HG03442 (cell line): ENCODE results near the gene CTAGE1.

ENCODE experiments used
- ATAC-seq: cut with Tn5 transposase; IDR thresholded peaks from one replicate; pipeline ENCODE4 v1.9.1; 2021; ENCODE audit warnings: mild to moderate bottlenecking, moderate library complexity; ENCODE audit not compliant: unreplicated experiment

Gene CTAGE1

GRCh38 chr18:22439447-22439846, 21.7 kb upstream of the CTAGE1 start:
- ATAC-seq: no peak

GRCh38 chr18:22436136-22436535, 18.4 kb upstream of the CTAGE1 start:
- no peak for ATAC-seq

GRCh38 chr18:22434973-22435608, 17.4 kb upstream of the CTAGE1 start:
- ATAC-seq: no peak

GRCh38 chr18:22433956-22434355, 16.2 kb upstream of the CTAGE1 start:
- no peak for ATAC-seq

GRCh38 chr18:22432657-22433137, 15.0 kb upstream of the CTAGE1 start:
- ATAC-seq: no peak

GRCh38 chr18:22429564-22429963, 11.8 kb upstream of the CTAGE1 start:
- ATAC-seq: no peak

- no peak for ATAC-seq
Measured at GRCh38 chr18:22428672-22429071, 11.0 kb upstream of the CTAGE1 start.

GRCh38 chr18:22427822-22428549, 10.3 kb upstream of the CTAGE1 start:
- no peak for ATAC-seq

- no peak for ATAC-seq
Measured at GRCh38 chr18:22424565-22424963, 6.8 kb upstream of the CTAGE1 start.

- ATAC-seq: no peak
Measured at GRCh38 chr18:22423878-22424564, 6.3 kb upstream of the CTAGE1 start.

- ATAC-seq: no peak
Measured at GRCh38 chr18:22422909-22423548, 5.3 kb upstream of the CTAGE1 start.

- ATAC-seq: no peak
Measured at GRCh38 chr18:22420652-22421051, 2.9 kb upstream of the CTAGE1 start.

- ATAC-seq: no peak
Measured at GRCh38 chr18:22412176-22412911, 5.4 kb downstream of the CTAGE1 start.

GRCh38 chr18:22411446-22411845, 6.3 kb downstream of the CTAGE1 start:
- ATAC-seq: no peak

GRCh38 chr18:22410126-22410525, 7.6 kb downstream of the CTAGE1 start:
- no peak for ATAC-seq

GRCh38 chr18:22409445-22409844, 8.3 kb downstream of the CTAGE1 start:
- ATAC-seq: no peak

- no peak for ATAC-seq
Measured at GRCh38 chr18:22408059-22408458, 9.7 kb downstream of the CTAGE1 start.

- ATAC-seq: no peak
Measured at GRCh38 chr18:22405142-22405541, 12.6 kb downstream of the CTAGE1 start.

GRCh38 chr18:22403950-22404349, 13.8 kb downstream of the CTAGE1 start:
- ATAC-seq: no peak

GRCh38 chr18:22399949-22400348, 17.8 kb downstream of the CTAGE1 start:
- ATAC-seq: no peak

- ATAC-seq: no peak
Measured at GRCh38 chr18:22398464-22398863, 19.3 kb downstream of the CTAGE1 start.
